HG02970 (cell line): ENCODE measurements around the gene IRF2BPL.

Source experiments
- ATAC-seq: cut with Tn5 transposase; IDR thresholded peaks from one replicate; pipeline ENCODE4 v1.9.1; 2021; ENCODE audit warnings: mild to moderate bottlenecking, moderate library complexity, moderate number of reproducible peaks; ENCODE audit not compliant: unreplicated experiment, low FRiP score

The IRF2BPL gene

DNA sequence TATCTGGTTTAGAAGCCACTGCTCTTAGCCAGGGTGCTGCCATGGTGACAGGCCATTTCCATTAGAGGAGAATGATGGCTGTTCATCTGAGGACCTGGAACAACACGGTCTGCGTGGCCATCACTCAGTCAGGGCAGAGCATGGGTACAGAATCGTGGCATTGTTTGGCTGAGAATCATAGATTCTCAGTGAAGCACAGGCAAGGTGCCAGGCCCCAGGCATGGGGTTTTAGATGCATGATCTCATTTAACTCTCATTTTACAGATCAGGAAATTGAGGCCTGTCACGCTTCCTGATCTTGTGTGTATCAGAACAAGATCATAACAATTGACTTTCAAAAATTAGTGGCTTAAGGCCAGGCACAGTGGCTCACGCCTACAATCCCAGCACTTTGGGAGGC lies 26.8 kb upstream of the IRF2BPL start:
- ATAC-seq: no peak

DNA sequence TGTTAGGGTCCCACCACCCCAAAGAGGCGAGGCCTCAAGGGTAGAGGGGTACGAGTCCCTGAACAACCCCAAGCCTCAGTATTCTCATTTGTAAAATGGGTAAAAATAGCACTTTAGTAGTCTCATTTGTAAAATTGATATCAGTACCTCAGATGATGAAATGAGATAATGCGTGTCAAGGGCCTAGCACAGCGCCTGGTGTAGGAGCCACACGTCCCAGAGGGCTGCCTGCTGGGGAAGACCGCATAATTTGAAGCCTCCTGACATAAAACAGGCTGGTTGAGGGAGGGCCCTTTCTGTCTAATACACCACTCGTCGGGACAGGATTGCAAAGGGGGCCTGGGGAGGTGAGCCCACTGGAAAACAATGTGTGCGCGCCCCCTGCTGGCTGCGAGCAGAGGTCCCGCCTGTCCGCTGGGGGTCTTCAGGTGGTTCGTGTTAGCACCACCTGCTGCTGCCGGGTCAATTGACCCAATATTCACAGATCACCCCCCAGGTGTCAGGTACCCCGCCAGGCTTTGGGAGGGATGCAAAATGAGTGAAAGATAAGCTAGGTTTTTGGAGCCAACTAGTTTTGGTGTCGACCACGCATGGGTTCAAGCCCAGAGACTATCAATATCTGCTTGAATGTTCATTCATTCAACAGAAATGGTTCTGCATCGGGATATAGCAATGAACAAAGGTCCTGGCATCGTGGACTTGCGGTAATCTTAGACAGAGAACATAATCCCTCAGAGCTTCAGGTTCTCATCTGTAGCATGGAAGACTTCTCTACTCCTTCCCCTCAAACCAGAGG lies 24.7 kb upstream of the IRF2BPL start:
- no peak for ATAC-seq

GRCh38 chr14:77052281-77053044 lies 24.0 kb upstream of the IRF2BPL start:
- ATAC-seq: no peak

- ATAC-seq: no peak
Measured at GRCh38 chr14:77051116-77051515, 22.6 kb upstream of the IRF2BPL start.

DNA sequence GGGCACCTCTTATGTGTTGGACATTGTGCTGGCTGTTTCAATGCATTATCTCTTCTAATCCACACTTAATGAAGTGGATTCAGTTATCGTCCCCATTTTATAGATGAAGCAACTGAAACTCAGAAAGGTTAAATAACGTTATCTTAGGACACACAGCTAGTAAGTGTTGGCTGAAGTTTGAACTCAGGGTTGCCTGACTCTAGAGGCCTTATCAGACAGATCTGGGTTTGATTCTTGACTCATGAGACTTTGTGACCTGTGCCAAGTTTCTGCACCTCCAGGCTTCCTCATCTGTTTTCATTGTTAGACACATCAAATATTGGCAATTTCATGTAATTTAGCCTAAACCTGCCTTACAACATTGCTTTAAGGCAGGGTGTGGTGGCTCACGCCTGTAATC lies 18.2 kb upstream of the IRF2BPL start:
- no peak for ATAC-seq

- no peak for ATAC-seq
Measured at GRCh38 chr14:77045238-77046162, 17.0 kb upstream of the IRF2BPL start.

GRCh38 chr14:77044783-77045237 lies 16.3 kb upstream of the IRF2BPL start:
- no peak for ATAC-seq

GRCh38 chr14:77043984-77044485 lies 15.5 kb upstream of the IRF2BPL start:
- no peak for ATAC-seq

DNA sequence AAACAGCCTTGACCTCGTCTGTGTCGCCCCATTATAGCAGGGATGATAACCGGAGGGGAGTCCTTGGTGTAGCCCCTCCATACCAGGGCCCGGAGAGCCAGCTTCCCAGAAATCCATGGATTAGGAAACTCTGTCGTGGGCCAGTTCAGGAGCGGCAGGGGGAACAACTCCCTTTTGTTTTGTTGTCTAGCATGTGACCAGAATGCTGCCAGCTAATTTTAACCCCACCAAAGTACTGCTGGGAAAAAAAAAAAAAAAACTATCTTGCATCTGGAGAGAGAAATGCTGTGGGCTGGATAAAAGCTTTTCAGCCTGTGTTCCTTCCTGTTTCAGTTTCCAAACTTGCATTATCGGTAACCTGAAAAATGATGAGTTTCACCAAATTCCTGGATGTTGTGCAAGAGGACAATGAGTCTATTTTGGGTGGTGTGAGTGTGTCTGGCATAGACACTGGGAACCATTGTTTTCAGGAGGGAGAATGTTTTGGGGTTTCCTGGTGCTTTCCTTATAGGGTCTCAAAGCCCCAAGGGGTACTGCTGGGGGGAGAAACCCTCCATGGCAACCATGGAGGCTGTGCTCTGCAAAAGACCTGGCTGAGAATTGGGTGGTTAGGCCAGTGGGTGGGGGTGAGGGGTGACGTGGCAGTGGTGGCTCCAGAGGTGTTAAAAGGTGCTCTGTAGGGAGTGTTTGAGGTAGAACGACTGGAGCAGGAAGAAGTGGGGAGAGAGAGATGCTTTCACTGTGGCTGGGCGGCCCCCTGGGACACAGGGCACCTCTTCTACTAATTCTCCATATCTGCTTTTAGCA lies 14.9 kb upstream of the IRF2BPL start:
- no peak for ATAC-seq

- no peak for ATAC-seq
Measured at GRCh38 chr14:77041881-77042545, 13.5 kb upstream of the IRF2BPL start.

- ATAC-seq: peak; percentile 12
Measured at GRCh38 chr14:77040741-77041653, 12.5 kb upstream of the IRF2BPL start.

DNA sequence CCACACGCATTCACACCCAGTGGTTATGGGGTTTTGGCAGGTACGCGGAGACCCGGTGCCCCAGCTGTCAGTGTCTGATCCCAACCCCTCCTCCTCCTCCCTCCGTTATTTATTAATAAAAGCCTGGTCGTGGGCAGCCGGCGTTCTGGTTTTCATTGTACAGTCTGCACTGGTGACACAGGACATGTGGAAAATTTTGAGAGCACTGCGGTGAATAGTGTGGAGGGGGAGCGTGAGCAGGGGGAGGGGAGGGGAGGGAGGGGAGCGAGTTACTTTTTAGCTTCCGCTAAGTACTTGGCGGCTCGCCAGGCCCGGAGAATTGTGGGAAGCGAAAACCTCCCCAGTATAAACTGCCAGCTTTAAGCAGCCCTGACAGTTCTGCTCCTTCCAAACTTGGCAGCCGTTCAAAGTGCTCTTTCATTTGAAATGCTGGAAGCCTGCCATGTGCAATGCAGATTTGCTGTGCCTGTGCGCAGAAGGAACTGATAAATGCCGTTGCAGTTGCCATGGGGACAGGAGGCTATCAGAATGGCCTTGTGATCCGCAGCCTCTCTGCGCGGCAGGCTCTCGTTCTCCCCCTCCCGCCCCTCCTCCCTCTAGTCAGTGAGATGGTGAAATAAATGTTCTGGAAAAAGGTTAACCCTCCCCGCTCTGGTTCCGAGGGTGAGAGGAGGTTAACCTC lies 11.7 kb upstream of the IRF2BPL start:
- peak; percentile 48 for ATAC-seq

DNA sequence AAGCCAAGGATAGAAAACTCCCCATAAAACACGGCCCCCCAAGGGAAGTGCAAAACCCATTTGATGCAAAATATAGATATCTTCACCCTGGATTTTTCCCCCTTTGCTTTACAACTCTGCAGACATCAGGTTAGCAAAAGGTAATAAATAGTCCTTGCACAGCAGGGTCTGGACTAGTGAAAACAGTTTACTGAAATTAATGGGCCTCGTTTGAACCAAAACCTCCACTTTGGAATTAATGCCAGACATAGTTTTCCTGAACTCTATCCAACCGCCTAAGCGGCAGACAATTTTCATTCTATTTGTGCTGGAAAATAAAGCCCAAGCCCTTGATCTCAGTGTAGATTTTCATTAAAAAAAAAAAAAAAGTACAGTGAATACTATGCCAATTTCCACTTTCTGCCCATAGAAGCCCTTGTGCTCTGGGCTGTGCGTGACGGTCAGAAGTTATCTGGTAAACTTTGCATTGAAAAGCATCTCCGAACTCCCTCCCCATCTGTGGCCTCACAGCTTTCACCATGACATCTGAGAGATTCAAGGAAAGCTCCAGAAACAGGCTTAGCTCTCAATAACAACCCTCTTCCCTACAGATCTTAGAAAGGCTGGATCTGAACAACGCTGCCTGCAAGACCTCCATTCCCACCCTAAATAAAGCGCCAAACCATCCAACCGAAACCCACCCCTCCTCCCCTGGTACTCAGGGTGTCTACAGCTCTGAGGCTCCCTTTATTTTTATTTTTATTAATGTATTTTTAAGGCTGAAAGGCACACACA lies 11.0 kb upstream of the IRF2BPL start:
- ATAC-seq: no peak

- ATAC-seq: no peak
Measured at GRCh38 chr14:77037938-77038568, 9.5 kb upstream of the IRF2BPL start.

GRCh38 chr14:77037215-77037937 lies 8.9 kb upstream of the IRF2BPL start:
- no peak for ATAC-seq
